Transverse colon (tissue), 4 donors: Measurements from ENCODE around the gene ARHGAP12. TPM values are rescaled to one million over a fixed set of nuclear protein-coding genes. Genes with fewer than 3 reads are reported as not detected.

Experiments
- DNase-seq: peaks from one replicate; pipeline ENCODE4 v3.0.0-alpha.2; 2019
- H3K27ac ChIP-seq, 4 donors: fragments of 200-600 bp; sonication (generic); 2 replicates each; pipeline ENCODE4 v1.5.1; 2016 to 2018; ENCODE audit warnings: inconsistent platforms in 4 of 4
- H3K27me3 ChIP-seq: fragments of 200-600 bp; sonication (generic); 2 replicates; pipeline ENCODE4 v1.5.1; 2017; ENCODE audit warnings: inconsistent platforms
- H3K36me3 ChIP-seq, 4 donors: fragments of 200-600 bp; sonication (generic); 2 replicates each; pipeline ENCODE4 v1.5.1; 2017 to 2019; ENCODE audit warnings: inconsistent platforms in 4 of 4
- H3K4me1 ChIP-seq, 4 donors: fragments of 200-600 bp; sonication (generic); 2 replicates each; pipeline ENCODE4 v1.5.1; 2017 to 2020; ENCODE audit warnings: inconsistent platforms in 4 of 4
- H3K4me3 ChIP-seq, 4 donors: fragments of 200-600 bp; sonication (generic); 1 replicate in 1 of 4; 2 replicates in 3 of 4; pipeline versions ENCODE4 v1.5.1 to v1.6.1; 2017 to 2019; ENCODE audit warnings: inconsistent platforms in 4 of 4
- H3K9me3 ChIP-seq, 2 donors: fragments of 200-600 bp; sonication (generic); 2 replicates each; pipeline ENCODE4 v1.5.1; 2017 to 2019; ENCODE audit warnings: inconsistent platforms in 2 of 2
- CTCF ChIP-seq, 5 experiments: fragments of 200-600 bp in 3 of 5; fragments of 450-650 bp in 2 of 5; sonication (generic) in 3 of 5; IDR thresholded peaks; 1 replicate in 2 of 5; 2 replicates in 3 of 5; pipeline ENCODE4 v1.5.1; 2016 to 2017; ENCODE audit warnings: antibody characterized with exemption in 5 of 5, inconsistent platforms in 3 of 5, mild to moderate bottlenecking in 2 of 5, moderate library complexity in 1 of 5
- EP300 ChIP-seq: sonication (generic); formaldehyde crosslinking; IDR thresholded peaks from one replicate; pipeline ENCODE4 v1.6.1; 2017; ENCODE audit warnings: antibody characterized with exemption, low read depth
- POLR2A ChIP-seq: fragments of 450-650 bp; IDR thresholded peaks from one replicate; pipeline ENCODE4 v1.6.1; 2016; ENCODE audit warnings: antibody characterized with exemption, mild to moderate bottlenecking, moderate library complexity
- POLR2AphosphoS5 ChIP-seq, 3 donors: sonication (generic); formaldehyde crosslinking; IDR thresholded peaks; one replicate each; pipeline ENCODE4 v1.6.1; 2016; ENCODE audit warnings: antibody characterized with exemption in 3 of 3
- WGBS, 2 donors: methylation state at CpG; one replicate each; pipeline ENCODE4 v1.1.5; 2018; ENCODE audit warnings: low coverage in 1 of 2; 5-methylcytosine and 5-hydroxymethylcytosine counted together
- in situ Hi-C, 4 donors: fragments of 200-750 bp; cut with MboI; loops; one replicate each; pipeline versions ENCODE4 v1.15.0 to v1.15.1; 2017; ENCODE audit warnings: low sequenced_read_pairs in 3 of 4, low pct_ligation_motif_present in 1 of 4, low pct_unique_long_range_greater_than_20kb in 1 of 4
- intact Hi-C: fragments of 100-400 bp; cut with DNase I; formaldehyde crosslinking; loops from one replicate; pipeline ENCODE4 v1.15.1; 2023; ENCODE audit warnings: low total_unique reads
- total RNA-seq, 4 donors: library from RNA; depleted of rRNA; stranded (reverse); fragments of >200 nt; gene quantifications; one replicate each; pipeline ENCODE4 v1.1.0, GENCODE V29; 2016

ARHGAP12 gene
- total RNA-seq, 4 donors from 2014 or later = 19.9 to 60.5 (median 46.1) TPM

GRCh38 chr10:31778627-31779026, 150.0 kb downstream of the ARHGAP12 start:
- H3K36me3 ChIP-seq = no peaks in the 10 kb centered on the region
- H3K4me3 ChIP-seq = no peak overlapping the region
- DNase-seq = no peak
- TF ChIP-seq POLR2A (no peak), EP300 (no peak), CTCF (IDR thresholded peaks at IDR 0.05) (no peak), POLR2AphosphoS5 (IDR thresholded peaks at IDR 0.05) (no peak)
- H3K4me1 ChIP-seq = no peaks in the 10 kb centered on the region
- intact Hi-C loops (no loop called here), in situ Hi-C loops (no loop called here)
- no peak overlapping the region for H3K27ac ChIP-seq
- WGBS, 2 donors = 17 to 93% methylated on average over 1 to 3 of the region's 3 CpGs
- no peaks in the 10 kb centered on the region for H3K9me3 ChIP-seq
- H3K27me3 ChIP-seq = no peaks in the 10 kb centered on the region

GRCh38 chr10:31776159-31776558, 152.5 kb downstream of the ARHGAP12 start:
- in situ Hi-C loops = no loop called here
- H3K4me1 ChIP-seq = no peaks in the 10 kb centered on the region
- H3K36me3 ChIP-seq = no peaks in the 10 kb centered on the region
- no peaks in the 10 kb centered on the region for H3K9me3 ChIP-seq
- no peak overlapping the region for H3K4me3 ChIP-seq
- TF ChIP-seq EP300 = no peak
- TF ChIP-seq POLR2A = no peak
- no peak for TF ChIP-seq POLR2AphosphoS5 (IDR thresholded peaks at IDR 0.05)
- no peak for TF ChIP-seq CTCF (IDR thresholded peaks at IDR 0.05)
- intact Hi-C loops = no loop called here
- no peaks in the 10 kb centered on the region for H3K27me3 ChIP-seq
- WGBS, 2 donors = 87 to 89% methylated on average over 3 to 5 of the region's 5 CpGs
- no peak overlapping the region for H3K27ac ChIP-seq
- DNase-seq = no peak

DNA sequence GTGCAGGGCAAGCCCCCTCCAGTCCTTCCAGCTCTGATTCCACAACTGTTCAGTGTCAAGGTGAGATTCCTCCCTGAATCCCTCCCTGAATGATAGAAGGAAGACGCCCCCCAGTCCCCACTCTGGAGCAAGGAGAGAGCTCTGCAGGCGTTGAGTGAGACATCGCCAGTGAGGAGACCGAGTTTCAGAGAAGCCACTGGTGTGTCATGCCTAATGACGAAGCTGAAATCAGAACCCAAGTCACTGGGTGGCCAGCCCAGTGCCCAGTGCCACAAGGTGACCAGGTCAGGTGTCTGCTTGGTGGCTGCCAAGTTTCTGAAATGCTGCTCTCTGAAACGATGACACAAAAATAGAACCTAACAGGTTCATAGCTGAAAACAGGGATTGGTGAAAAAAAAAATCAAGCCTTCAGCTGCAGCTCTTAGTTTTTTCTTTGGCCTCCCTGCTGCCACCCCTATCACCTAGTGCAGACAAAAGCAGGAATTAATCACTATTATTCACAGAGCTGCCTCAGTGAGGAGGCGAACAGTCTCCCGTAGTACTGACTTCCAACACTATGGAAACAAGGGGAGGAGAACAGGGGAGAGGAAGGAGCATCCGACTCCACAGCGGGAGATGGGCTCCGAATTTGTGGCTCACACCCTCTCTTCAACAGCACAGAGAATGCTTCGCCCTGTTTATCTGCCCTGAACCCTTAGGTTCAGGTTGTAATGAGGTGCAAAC, 153.5 kb downstream of the ARHGAP12 start:
- in situ Hi-C loops = loop anchor here in 2 of 4 donors (25.0 kb wide), 2 partner anchors 638 to 988 kb away; no protein-coding TSS in a partner anchor
- no peak overlapping the region for H3K27ac ChIP-seq

More for the DNA sequence above, 153.5 kb downstream of the ARHGAP12 start:
- Histone ChIP-seq H3K9me3 (no peaks in the 10 kb centered on the region), H3K27me3 (no peaks in the 10 kb centered on the region), H3K36me3 (no peaks in the 10 kb centered on the region), H3K4me1 (no peaks in the 10 kb centered on the region), H3K4me3 (no peak overlapping the region)
- no peak for TF ChIP-seq POLR2AphosphoS5 (IDR thresholded peaks at IDR 0.05)
- no peak for TF ChIP-seq EP300
- no peak for TF ChIP-seq CTCF (IDR thresholded peaks at IDR 0.05)
- TF ChIP-seq POLR2A = no peak
- 91 to 92% methylated on average over 4 to 12 of the region's 12 CpGs for WGBS, 2 donors
- intact Hi-C loops = no loop called here
- no peak for DNase-seq
